PFSK-1 (cell line): Measurements from ENCODE around the gene GDF15.

ENCODE experiments used
- FOXP2 ChIP-seq: optimal IDR thresholded peaks from 2 replicates; pipeline ENCODE3; 2011; ENCODE audit warnings: borderline replicate concordance, control low read depth, inconsistent platforms; ENCODE audit not compliant: insufficient read depth; ENCODE audit errors: extremely low read length, extremely low read depth
- POLR2AphosphoS5 ChIP-seq: IDR thresholded peaks from 2 replicates; pipeline ENCODE4 v1.6.1; 2012; ENCODE audit warnings: low read depth, mild to moderate bottlenecking, control low read depth, low read length, moderate library complexity
- SIN3A ChIP-seq: IDR thresholded peaks from 2 replicates; pipeline ENCODE4 v1.6.1; 2012; ENCODE audit warnings: mild to moderate bottlenecking, low read length, moderate library complexity, borderline replicate concordance; ENCODE audit not compliant: insufficient read depth
- TAF1 ChIP-seq: IDR thresholded peaks from 2 replicates; pipeline ENCODE4 v1.6.1; 2012; ENCODE audit warnings: low read length, control low read depth, borderline replicate concordance; ENCODE audit not compliant: insufficient read depth
- TF ChIP-seq, protein P1 (sequence below), 2 experiments: IDR thresholded peaks; 2 replicates each; pipeline versions ENCODE4 v1.6.1 to v1.8.0; 2011 to 2012; ENCODE audit warnings: low read depth in 2 of 2, low read length in 2 of 2, control low read depth in 1 of 2, inconsistent platforms in 1 of 2, mild to moderate bottlenecking in 1 of 2, moderate library complexity in 1 of 2; ENCODE audit not compliant: insufficient read depth in 1 of 2

DNA sequence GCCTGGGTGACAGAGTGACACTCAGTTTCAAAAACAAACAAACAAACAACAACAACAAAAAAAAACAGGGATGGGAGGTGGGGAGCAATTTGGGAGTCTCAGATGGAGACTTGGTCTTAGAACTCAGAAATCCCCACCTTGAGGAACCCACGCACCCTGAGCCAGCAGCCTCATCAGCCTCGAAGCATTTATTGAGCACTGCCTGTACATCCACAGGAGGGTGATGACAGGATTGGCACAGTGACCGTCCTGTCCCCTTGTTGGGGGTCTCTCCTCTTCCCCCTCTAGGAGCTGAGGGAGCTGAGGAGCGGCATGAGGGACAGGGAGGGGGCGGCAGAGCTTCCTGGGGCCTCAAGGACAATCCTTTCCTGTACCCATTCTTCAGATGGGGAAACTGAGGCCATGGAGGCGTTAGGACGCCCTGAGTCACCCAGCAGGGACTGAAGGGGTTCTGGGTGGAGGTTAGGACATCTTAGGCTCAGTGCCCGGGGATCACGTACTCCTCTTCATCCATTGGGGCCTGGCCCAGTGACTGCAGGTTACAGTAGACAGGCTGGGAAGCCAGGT, 5.6 kb downstream of the GDF15 start:
- no peak for TF ChIP-seq POLR2AphosphoS5
- TF ChIP-seq SIN3A = no peak
- TF ChIP-seq, protein P1, sequence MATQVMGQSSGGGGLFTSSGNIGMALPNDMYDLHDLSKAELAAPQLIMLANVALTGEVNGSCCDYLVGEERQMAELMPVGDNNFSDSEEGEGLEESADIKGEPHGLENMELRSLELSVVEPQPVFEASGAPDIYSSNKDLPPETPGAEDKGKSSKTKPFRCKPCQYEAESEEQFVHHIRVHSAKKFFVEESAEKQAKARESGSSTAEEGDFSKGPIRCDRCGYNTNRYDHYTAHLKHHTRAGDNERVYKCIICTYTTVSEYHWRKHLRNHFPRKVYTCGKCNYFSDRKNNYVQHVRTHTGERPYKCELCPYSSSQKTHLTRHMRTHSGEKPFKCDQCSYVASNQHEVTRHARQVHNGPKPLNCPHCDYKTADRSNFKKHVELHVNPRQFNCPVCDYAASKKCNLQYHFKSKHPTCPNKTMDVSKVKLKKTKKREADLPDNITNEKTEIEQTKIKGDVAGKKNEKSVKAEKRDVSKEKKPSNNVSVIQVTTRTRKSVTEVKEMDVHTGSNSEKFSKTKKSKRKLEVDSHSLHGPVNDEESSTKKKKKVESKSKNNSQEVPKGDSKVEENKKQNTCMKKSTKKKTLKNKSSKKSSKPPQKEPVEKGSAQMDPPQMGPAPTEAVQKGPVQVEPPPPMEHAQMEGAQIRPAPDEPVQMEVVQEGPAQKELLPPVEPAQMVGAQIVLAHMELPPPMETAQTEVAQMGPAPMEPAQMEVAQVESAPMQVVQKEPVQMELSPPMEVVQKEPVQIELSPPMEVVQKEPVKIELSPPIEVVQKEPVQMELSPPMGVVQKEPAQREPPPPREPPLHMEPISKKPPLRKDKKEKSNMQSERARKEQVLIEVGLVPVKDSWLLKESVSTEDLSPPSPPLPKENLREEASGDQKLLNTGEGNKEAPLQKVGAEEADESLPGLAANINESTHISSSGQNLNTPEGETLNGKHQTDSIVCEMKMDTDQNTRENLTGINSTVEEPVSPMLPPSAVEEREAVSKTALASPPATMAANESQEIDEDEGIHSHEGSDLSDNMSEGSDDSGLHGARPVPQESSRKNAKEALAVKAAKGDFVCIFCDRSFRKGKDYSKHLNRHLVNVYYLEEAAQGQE (IDR thresholded peaks at IDR 0.05; ENCODE audit: insufficient read depth in 1 of 2, low read depth in 2 of 2, low read length in 2 of 2) = no peak
- no peak for TF ChIP-seq TAF1
- no peak for TF ChIP-seq FOXP2
